ENCODE results near the gene XDH. TPM values are rescaled to one million over a fixed set of nuclear protein-coding genes. Genes with fewer than 3 reads are reported as not detected.

The XDH gene
- total RNA-seq, 1 experiment from 2014 or later = 0.08 TPM

DNA sequence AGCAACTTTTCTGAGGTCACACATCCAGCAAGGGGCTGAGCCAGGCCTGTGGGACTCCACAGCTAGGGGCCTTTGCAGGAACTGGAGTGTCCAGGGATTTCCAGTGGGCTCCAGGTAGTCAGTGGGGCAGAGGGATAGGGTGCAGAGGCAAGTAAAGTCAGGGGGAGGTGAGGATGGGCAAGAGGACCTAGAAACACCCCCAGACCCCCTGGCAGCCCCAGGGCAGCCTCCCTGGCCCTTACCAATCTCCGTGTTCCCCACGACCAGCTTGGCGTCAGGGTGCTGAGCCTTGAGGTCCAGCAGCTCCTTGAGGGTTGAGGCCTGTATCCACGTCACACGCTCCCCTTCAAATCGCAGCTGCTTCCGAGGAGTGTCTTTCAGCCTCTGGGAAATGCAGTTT, 28.4 kb downstream of the XDH start:
- DNase-seq (ENCODE audit: low read depth, low spot score) (no peak), ATAC-seq (no peak)
- H3K36me3 ChIP-seq (ENCODE audit: control insufficient read depth, insufficient read depth, low read length) = no peaks in the 10 kb centered on the region
- ChIA-PET POLR2A (no interaction called here), CTCF (no interaction called here)
- no peaks in the 10 kb centered on the region for H3K27me3 ChIP-seq (ENCODE audit: control insufficient read depth, insufficient read depth, low read length)
- no peaks in the 10 kb centered on the region for H3K9me3 ChIP-seq (ENCODE audit: control insufficient read depth, insufficient read depth, low read depth, low read length)
- no peak overlapping the region for H3K27ac ChIP-seq (ENCODE audit: low read length)
- H3K4me3 ChIP-seq (ENCODE audit: low read depth in 2 of 2, low read length in 2 of 2) = no peak overlapping the region
- in situ Hi-C loops (cut with HindIII; ENCODE audit: low pct_unique_long_range_greater_than_20kb, low sequenced_read_pairs) (no loop called here), intact Hi-C loops (cut with micrococcal nuclease; ENCODE audit: unreplicated experiment) (no loop called here)
- BruUV-seq (replicated peaks) = no TSS peak
- H3K4me1 ChIP-seq (ENCODE audit: control insufficient read depth, insufficient read depth, low read length) = no peaks in the 10 kb centered on the region
- TF ChIP-seq SIN3A (IDR thresholded peaks at IDR 0.05; ENCODE audit: borderline replicate concordance, insufficient read depth, low read depth, low read length) = no peak
- TF ChIP-seq POLR2AphosphoS5 (IDR thresholded peaks at IDR 0.05; ENCODE audit: low read depth, low read length) = no peak
- TF ChIP-seq, protein P1, sequence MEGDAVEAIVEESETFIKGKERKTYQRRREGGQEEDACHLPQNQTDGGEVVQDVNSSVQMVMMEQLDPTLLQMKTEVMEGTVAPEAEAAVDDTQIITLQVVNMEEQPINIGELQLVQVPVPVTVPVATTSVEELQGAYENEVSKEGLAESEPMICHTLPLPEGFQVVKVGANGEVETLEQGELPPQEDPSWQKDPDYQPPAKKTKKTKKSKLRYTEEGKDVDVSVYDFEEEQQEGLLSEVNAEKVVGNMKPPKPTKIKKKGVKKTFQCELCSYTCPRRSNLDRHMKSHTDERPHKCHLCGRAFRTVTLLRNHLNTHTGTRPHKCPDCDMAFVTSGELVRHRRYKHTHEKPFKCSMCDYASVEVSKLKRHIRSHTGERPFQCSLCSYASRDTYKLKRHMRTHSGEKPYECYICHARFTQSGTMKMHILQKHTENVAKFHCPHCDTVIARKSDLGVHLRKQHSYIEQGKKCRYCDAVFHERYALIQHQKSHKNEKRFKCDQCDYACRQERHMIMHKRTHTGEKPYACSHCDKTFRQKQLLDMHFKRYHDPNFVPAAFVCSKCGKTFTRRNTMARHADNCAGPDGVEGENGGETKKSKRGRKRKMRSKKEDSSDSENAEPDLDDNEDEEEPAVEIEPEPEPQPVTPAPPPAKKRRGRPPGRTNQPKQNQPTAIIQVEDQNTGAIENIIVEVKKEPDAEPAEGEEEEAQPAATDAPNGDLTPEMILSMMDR (IDR thresholded peaks at IDR 0.05) = no peak
- no peak for TF ChIP-seq TCF7L2 (IDR thresholded peaks at IDR 0.05; ENCODE audit: low read depth, low read length)
- TF ChIP-seq, protein P2, sequence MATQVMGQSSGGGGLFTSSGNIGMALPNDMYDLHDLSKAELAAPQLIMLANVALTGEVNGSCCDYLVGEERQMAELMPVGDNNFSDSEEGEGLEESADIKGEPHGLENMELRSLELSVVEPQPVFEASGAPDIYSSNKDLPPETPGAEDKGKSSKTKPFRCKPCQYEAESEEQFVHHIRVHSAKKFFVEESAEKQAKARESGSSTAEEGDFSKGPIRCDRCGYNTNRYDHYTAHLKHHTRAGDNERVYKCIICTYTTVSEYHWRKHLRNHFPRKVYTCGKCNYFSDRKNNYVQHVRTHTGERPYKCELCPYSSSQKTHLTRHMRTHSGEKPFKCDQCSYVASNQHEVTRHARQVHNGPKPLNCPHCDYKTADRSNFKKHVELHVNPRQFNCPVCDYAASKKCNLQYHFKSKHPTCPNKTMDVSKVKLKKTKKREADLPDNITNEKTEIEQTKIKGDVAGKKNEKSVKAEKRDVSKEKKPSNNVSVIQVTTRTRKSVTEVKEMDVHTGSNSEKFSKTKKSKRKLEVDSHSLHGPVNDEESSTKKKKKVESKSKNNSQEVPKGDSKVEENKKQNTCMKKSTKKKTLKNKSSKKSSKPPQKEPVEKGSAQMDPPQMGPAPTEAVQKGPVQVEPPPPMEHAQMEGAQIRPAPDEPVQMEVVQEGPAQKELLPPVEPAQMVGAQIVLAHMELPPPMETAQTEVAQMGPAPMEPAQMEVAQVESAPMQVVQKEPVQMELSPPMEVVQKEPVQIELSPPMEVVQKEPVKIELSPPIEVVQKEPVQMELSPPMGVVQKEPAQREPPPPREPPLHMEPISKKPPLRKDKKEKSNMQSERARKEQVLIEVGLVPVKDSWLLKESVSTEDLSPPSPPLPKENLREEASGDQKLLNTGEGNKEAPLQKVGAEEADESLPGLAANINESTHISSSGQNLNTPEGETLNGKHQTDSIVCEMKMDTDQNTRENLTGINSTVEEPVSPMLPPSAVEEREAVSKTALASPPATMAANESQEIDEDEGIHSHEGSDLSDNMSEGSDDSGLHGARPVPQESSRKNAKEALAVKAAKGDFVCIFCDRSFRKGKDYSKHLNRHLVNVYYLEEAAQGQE (IDR thresholded peaks at IDR 0.05; ENCODE audit: insufficient read depth in 1 of 2, low read depth in 2 of 2, low read length in 1 of 2) = no peak

DNA sequence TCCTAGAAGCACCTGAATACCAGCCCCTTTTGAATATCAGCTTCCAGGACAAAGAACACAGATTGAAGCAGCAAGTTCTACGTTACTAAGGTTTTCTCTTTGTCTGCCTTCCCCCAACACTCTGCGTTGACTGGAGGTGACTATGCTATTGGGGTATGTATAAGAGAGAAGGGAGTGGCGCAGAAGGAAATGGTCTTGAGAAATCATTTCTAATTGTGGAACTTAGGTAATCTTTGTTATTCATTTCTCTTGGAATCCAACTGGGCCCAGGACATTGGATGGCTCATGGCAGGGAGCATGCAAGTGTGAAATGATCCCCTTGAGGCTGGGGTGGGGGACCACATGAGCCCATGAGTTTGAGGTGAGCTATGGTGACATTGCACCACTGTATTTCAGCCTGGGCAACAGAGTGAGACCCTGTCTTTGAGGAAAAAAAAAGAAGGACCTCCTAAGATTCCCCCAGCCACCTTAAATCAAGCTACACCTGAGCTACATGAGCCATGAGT, 29.7 kb downstream of the XDH start:
- in situ Hi-C loops (cut with HindIII; ENCODE audit: low pct_unique_long_range_greater_than_20kb, low sequenced_read_pairs) = no loop called here
- BruUV-seq (replicated peaks) = no TSS peak
- ChIA-PET POLR2A (no interaction called here), CTCF (no interaction called here)
- H3K27me3 ChIP-seq (ENCODE audit: control insufficient read depth, insufficient read depth, low read length) = no peaks in the 10 kb centered on the region
- ATAC-seq (no peak; the same call in 1 of the 2 replicates), DNase-seq (ENCODE audit: low read depth, low spot score) (no peak)
- no peak overlapping the region for H3K27ac ChIP-seq (ENCODE audit: low read length)
- no peak overlapping the region for H3K4me3 ChIP-seq (ENCODE audit: low read depth in 2 of 2, low read length in 2 of 2)
- no peak for TF ChIP-seq POLR2AphosphoS5 (IDR thresholded peaks at IDR 0.05; ENCODE audit: low read depth, low read length)
- TF ChIP-seq, protein P2 (IDR thresholded peaks at IDR 0.05; ENCODE audit: insufficient read depth in 1 of 2, low read depth in 2 of 2, low read length in 1 of 2) = no peak
- TF ChIP-seq, protein P1 (IDR thresholded peaks at IDR 0.05) = no peak
- TF ChIP-seq TCF7L2 (IDR thresholded peaks at IDR 0.05; ENCODE audit: low read depth, low read length) = no peak
- TF ChIP-seq SIN3A (IDR thresholded peaks at IDR 0.05; ENCODE audit: borderline replicate concordance, insufficient read depth, low read depth, low read length) = no peak
- no peaks in the 10 kb centered on the region for H3K36me3 ChIP-seq (ENCODE audit: control insufficient read depth, insufficient read depth, low read length)
- H3K9me3 ChIP-seq (ENCODE audit: control insufficient read depth, insufficient read depth, low read depth, low read length) = no peaks in the 10 kb centered on the region
- intact Hi-C loops (cut with micrococcal nuclease; ENCODE audit: unreplicated experiment) = no loop called here
- no peaks in the 10 kb centered on the region for H3K4me1 ChIP-seq (ENCODE audit: control insufficient read depth, insufficient read depth, low read length)

Data from Panc1 (cell line).